ENCODE measurements around the gene MTX1. TPM values are rescaled to one million over a fixed set of nuclear protein-coding genes. Genes with fewer than 3 reads are reported as not detected.
A peak's percentile ranks its signal among the peaks of the same experiment; 100 is the strongest.

Gene MTX1
- total RNA-seq, 4 donors from 2014 or later, result 14.4 to 26.9 (median 24.6) TPM

DNA sequence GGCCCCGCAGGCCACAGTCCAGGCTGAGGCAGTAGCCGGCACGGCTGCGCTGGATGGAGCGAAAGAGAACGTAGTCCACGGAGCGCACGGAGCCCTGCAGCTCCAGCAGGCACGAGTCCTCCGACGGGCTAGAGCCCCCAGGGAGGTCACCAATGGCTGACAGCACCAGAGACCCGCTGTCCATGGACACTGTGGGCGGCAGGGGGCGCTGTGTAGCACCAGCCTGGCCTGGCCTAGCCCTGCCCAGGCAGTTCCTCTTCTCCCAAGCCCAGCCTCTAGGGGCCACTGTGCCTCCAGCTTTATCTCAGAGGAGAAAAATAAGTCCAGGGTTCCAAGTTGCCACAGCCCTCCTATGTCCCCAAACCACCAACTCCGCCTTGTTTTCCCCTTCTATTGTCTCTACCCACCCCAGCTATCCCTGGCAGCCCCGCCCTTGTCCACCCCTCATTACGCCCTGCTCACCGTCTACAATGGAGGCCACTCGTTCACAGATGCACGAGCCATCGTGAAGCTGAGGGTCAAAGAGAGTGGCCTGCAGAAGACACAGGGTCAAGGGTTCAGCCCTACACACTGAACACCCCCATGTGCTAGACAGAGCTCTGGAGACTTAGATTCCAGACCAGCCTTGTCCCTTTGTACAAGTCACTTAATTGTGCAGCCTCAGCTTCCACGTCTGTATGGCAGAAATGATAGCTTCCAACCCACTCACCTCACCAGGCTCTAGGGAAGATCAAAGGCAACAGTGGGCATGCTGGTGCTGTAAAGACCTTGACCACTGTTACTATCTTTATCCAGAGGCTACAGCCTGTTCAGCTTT is 42.3 kb downstream of the MTX1 start:
- peaks cover 13 to 27% of the 10 kb centered on the region in 2 donors for H3K4me1 ChIP-seq
- DNase-seq, result peak; percentile 81 to 88
- TF ChIP-seq POLR2A (IDR thresholded peaks at IDR 0.05), result no peak
- TF ChIP-seq, protein P1, sequence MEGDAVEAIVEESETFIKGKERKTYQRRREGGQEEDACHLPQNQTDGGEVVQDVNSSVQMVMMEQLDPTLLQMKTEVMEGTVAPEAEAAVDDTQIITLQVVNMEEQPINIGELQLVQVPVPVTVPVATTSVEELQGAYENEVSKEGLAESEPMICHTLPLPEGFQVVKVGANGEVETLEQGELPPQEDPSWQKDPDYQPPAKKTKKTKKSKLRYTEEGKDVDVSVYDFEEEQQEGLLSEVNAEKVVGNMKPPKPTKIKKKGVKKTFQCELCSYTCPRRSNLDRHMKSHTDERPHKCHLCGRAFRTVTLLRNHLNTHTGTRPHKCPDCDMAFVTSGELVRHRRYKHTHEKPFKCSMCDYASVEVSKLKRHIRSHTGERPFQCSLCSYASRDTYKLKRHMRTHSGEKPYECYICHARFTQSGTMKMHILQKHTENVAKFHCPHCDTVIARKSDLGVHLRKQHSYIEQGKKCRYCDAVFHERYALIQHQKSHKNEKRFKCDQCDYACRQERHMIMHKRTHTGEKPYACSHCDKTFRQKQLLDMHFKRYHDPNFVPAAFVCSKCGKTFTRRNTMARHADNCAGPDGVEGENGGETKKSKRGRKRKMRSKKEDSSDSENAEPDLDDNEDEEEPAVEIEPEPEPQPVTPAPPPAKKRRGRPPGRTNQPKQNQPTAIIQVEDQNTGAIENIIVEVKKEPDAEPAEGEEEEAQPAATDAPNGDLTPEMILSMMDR (IDR thresholded peaks at IDR 0.05 in 4 of 5, conservative IDR thresholded peaks at IDR 0.05 in 1 of 5), result peak; percentile 98 to 100 (median 99)
- no peaks in the 10 kb centered on the region for H3K9me3 ChIP-seq
- peak; percentile 69 to 82 for ATAC-seq
- H3K27ac ChIP-seq, result peak overlapping the region in 2 of 4 donors; percentile 36 to 43
- H3K27me3 ChIP-seq, result no peaks in the 10 kb centered on the region
- in situ Hi-C loops (cut with MboI; ENCODE audit: low sequenced_read_pairs in 4 of 4) (loop anchor here in 1 of 4 donors (10.0 kb wide), 1 partner anchor 64 kb away; no protein-coding TSS in a partner anchor), intact Hi-C loops (cut with DNase I; ENCODE audit: low total_unique reads) (loop anchor here (1.0 kb wide), 2 partner anchors 73 to 341 kb away; no protein-coding TSS in a partner anchor)
- peak overlapping the region in 1 of 4 donors; percentile 16 for H3K4me3 ChIP-seq
- peaks cover 0 to 22% of the 10 kb centered on the region in 2 donors for H3K36me3 ChIP-seq

DNA sequence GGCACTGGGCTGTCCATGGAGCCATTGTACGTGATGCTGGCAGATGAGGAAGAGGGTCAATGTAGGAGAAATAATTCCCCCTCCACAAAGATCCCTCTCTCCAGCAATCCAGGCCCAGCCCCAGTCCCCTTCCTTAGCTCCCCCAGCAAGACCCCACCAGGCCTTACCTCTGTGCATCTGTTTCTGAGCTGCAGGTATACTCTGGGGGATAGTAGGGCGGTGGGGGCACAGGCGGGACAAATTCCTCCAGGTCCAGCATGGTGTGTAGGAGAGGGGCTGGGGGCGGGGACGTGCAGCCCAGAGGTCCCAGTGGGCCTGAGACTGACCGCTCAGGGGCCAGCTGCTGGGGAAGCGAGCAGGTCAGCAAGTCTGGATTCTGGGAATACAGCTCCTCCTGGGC is 43.1 kb downstream of the MTX1 start:
- peaks cover 17 to 30% of the 10 kb centered on the region in 2 donors for H3K4me1 ChIP-seq
- H3K36me3 ChIP-seq, result peaks cover 0 to 22% of the 10 kb centered on the region in 2 donors
- TF ChIP-seq, protein P1 (IDR thresholded peaks at IDR 0.05 in 4 of 5, conservative IDR thresholded peaks at IDR 0.05 in 1 of 5), result no peak
- no peak for TF ChIP-seq POLR2A (IDR thresholded peaks at IDR 0.05)
- in situ Hi-C loops (cut with MboI; ENCODE audit: low sequenced_read_pairs in 4 of 4) (loop anchor here in 1 of 4 donors (10.0 kb wide), 1 partner anchor 63 kb away; no protein-coding TSS in a partner anchor), intact Hi-C loops (cut with DNase I; ENCODE audit: low total_unique reads) (no loop called here)
- H3K9me3 ChIP-seq, result no peaks in the 10 kb centered on the region
- H3K4me3 ChIP-seq, result no peak overlapping the region
- ATAC-seq (no peak), DNase-seq (no peak)
- peak overlapping the region in 1 of 4 donors; percentile 43 for H3K27ac ChIP-seq
- H3K27me3 ChIP-seq, result no peaks in the 10 kb centered on the region

DNA sequence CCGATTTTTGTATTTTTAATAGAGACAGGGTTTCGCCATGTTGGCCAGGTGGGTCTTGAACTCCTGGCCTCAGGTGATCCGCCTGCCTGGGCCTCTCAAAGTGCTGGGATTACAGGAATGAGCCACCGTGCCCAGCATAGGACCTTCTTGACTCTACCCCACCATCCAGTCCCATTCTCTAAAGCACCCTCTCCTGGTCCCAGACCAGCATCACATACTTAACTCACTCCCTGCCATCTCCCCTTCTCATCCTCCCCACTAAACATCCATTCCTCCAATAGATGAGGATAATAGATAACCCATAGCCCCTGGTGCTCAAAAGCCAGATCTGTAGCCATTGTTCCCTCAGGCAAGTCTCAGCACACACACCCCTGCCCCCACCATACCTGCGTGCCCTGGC is 44.7 kb downstream of the MTX1 start:
- Histone ChIP-seq H3K27me3 (no peaks in the 10 kb centered on the region), H3K36me3 (peaks cover 0 to 20% of the 10 kb centered on the region in 2 donors), H3K4me1 (peaks cover 17 to 30% of the 10 kb centered on the region in 2 donors), H3K9me3 (no peaks in the 10 kb centered on the region), H3K4me3 (no peak overlapping the region), H3K27ac (no peak overlapping the region)
- intact Hi-C loops (cut with DNase I; ENCODE audit: low total_unique reads), result no loop called here
- no peak for DNase-seq
- in situ Hi-C loops (cut with MboI; ENCODE audit: low sequenced_read_pairs in 4 of 4), result loop anchor here in 1 of 4 donors (10.0 kb wide), 1 partner anchor 62 kb away; no protein-coding TSS in a partner anchor
- TF ChIP-seq, protein P1 (IDR thresholded peaks at IDR 0.05 in 4 of 5, conservative IDR thresholded peaks at IDR 0.05 in 1 of 5), result no peak
- TF ChIP-seq POLR2A (IDR thresholded peaks at IDR 0.05), result no peak
- ATAC-seq, result no peak

DNA sequence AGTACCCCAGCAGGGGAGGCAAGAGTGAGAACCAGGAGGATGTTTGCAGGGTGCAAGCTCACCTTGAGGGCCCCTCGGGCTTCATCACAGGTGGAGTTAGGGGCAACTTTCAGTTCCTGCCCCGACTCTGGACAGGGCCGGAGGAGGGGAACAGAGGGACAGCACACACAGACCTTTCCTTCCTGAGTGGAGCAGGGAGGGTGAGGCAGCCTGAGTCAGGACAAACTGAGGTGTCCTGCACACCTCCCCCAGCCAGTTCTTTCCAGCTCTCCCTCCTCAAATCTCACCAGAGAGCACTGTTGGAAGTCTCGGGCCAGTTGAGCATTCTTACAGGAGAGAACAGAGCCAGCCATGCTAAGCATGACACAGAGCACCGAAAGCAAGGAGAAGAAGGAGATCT is 45.3 kb downstream of the MTX1 start:
- Histone ChIP-seq H3K27ac (peak overlapping the region in 2 of 4 donors; percentile 92 to 95), H3K4me3 (peak overlapping the region in 1 of 4 donors; percentile 92), H3K4me1 (peaks cover 17 to 30% of the 10 kb centered on the region in 2 donors), H3K36me3 (peaks cover 0 to 20% of the 10 kb centered on the region in 2 donors), H3K27me3 (no peaks in the 10 kb centered on the region), H3K9me3 (no peaks in the 10 kb centered on the region)
- TF ChIP-seq, protein P1 (IDR thresholded peaks at IDR 0.05 in 4 of 5, conservative IDR thresholded peaks at IDR 0.05 in 1 of 5), result no peak
- no peak for TF ChIP-seq POLR2A (IDR thresholded peaks at IDR 0.05)
- intact Hi-C loops (cut with DNase I; ENCODE audit: low total_unique reads), result loop anchor here (2.0 kb wide), 1 partner anchor 55 kb away; the partner anchor contains the start of gene FDPS
- no peak for DNase-seq
- in situ Hi-C loops (cut with MboI; ENCODE audit: low sequenced_read_pairs in 4 of 4), result loop anchor here in 1 of 4 donors (10.0 kb wide), 1 partner anchor 61 kb away; no protein-coding TSS in a partner anchor
- ATAC-seq, result no peak

Measured in gastrocnemius medialis (tissue), 4 donors.